Ascending aorta (tissue), 2 donors: ENCODE measurements around the gene ADGRV1. TPM values are rescaled to one million over a fixed set of nuclear protein-coding genes. Genes with fewer than 3 reads are reported as not detected.
"Not testable (repeated sequence)": the region's sequence is repeated elsewhere in the genome, so short reads cannot be mapped to it uniquely, and the experiment has no call there.

Experiments used
- DNase-seq, 2 donors: peaks; one replicate each; pipeline ENCODE4 v3.0.0-alpha.2; 2019; ENCODE audit warnings: low spot score in 2 of 2
- H3K27ac ChIP-seq, 2 donors: fragments of 200-600 bp; sonication (generic); one replicate each; pipeline ENCODE4 v1.5.1; 2016 to 2017; ENCODE audit warnings: mild to moderate bottlenecking in 1 of 2
- H3K27me3 ChIP-seq: fragments of 200-600 bp; sonication (generic); one replicate; pipeline ENCODE4 v1.5.1; 2017
- H3K36me3 ChIP-seq, 2 donors: fragments of 200-600 bp; sonication (generic); one replicate each; pipeline ENCODE4 v1.5.1; 2016
- H3K4me1 ChIP-seq, 2 donors: fragments of 200-600 bp; sonication (generic); one replicate each; pipeline ENCODE4 v1.5.1; 2016 to 2017; ENCODE audit warnings: mild to moderate bottlenecking in 1 of 2
- H3K4me3 ChIP-seq, 2 donors: fragments of 200-600 bp; sonication (generic); one replicate each; pipeline ENCODE4 v1.5.1; 2016 to 2017; ENCODE audit warnings: mild to moderate bottlenecking in 1 of 2
- H3K9me3 ChIP-seq, 2 donors: fragments of 200-600 bp; sonication (generic); one replicate each; pipeline ENCODE4 v1.5.1; 2016
- intact Hi-C: fragments of 100-400 bp; cut with DNase I; formaldehyde crosslinking; loops from one replicate; pipeline ENCODE4 v1.15.1; 2023
- total RNA-seq: library from RNA; depleted of rRNA; stranded (reverse); fragments of >200 nt; gene quantifications from one replicate; pipeline ENCODE4 v1.1.0, GENCODE V29; 2016
- TF ChIP-seq, protein P1 (sequence below), 3 experiments: fragments of 200-600 bp in 2 of 3; fragments of 450-650 bp in 1 of 3; sonication (generic) in 2 of 3; IDR thresholded peaks; one replicate each; pipeline ENCODE4 v1.5.1; 2016 to 2019; ENCODE audit warnings: antibody characterized with exemption in 3 of 3, mild to moderate bottlenecking in 1 of 3, moderate library complexity in 1 of 3

The ADGRV1 gene
- total RNA-seq, 1 donor from 2014 or later: 6.9 TPM

DNA sequence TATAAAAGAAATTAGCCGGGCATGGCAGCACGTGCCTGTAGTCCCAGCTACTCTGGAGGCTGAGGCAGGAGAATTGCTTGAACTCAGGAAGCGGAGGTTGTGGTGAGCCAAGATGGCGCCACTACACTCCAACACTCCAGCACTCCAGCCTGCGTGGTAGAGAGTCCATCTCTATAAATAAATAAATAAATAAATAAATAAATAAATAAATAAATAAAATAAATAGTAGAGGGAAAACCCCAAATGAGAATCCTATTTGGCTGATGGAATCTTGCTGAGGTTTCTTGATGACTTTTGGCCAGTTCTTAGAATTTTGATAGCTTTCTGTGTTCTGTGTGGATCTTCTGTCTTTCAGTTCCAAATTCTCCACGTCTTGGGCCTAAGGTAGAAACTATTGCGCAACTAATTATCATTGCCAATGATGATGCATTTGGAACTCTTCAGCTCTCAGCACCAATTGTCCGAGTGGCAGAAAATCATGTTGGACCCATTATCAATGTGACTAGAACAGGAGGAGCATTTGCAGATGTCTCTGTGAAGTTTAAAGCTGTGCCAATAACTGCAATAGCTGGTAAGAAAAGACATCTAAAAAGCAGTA lies 126.9 kb downstream of the ADGRV1 start:
- Histone ChIP-seq H3K4me3 (no peak overlapping the region), H3K27ac (no peak overlapping the region), H3K27me3 (no peaks in the 10 kb centered on the region), H3K36me3 (no peaks in the 10 kb centered on the region), H3K9me3 (no peaks in the 10 kb centered on the region), H3K4me1 (no peaks in the 10 kb centered on the region)
- intact Hi-C loops: no loop called here
- TF ChIP-seq, protein P1, sequence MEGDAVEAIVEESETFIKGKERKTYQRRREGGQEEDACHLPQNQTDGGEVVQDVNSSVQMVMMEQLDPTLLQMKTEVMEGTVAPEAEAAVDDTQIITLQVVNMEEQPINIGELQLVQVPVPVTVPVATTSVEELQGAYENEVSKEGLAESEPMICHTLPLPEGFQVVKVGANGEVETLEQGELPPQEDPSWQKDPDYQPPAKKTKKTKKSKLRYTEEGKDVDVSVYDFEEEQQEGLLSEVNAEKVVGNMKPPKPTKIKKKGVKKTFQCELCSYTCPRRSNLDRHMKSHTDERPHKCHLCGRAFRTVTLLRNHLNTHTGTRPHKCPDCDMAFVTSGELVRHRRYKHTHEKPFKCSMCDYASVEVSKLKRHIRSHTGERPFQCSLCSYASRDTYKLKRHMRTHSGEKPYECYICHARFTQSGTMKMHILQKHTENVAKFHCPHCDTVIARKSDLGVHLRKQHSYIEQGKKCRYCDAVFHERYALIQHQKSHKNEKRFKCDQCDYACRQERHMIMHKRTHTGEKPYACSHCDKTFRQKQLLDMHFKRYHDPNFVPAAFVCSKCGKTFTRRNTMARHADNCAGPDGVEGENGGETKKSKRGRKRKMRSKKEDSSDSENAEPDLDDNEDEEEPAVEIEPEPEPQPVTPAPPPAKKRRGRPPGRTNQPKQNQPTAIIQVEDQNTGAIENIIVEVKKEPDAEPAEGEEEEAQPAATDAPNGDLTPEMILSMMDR (IDR thresholded peaks at IDR 0.05): no peak
- DNase-seq: no peak

DNA sequence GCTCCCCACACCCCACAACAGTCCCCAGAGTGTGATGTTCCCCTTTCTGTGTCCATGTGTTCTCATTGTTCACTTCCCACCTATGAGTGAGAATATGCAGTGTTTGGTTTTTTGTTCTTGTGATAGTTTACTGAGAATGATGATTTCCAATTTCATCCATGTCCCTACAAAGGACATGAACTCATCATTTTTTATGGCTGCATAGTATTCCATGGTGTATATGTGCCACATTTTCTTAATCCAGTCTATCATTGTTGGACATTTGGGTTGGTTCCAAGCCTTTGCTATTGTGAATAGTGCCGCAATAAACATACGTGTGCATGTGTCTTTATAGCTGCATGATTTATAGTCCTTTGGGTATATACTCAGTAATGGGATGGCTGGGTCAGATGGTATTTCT lies 127.8 kb downstream of the ADGRV1 start:
- intact Hi-C loops, H3K27ac ChIP-seq, DNase-seq, H3K9me3 ChIP-seq, H3K36me3 ChIP-seq, H3K4me1 ChIP-seq, H3K4me3 ChIP-seq, H3K27me3 ChIP-seq: not testable (repeated sequence)

DNA sequence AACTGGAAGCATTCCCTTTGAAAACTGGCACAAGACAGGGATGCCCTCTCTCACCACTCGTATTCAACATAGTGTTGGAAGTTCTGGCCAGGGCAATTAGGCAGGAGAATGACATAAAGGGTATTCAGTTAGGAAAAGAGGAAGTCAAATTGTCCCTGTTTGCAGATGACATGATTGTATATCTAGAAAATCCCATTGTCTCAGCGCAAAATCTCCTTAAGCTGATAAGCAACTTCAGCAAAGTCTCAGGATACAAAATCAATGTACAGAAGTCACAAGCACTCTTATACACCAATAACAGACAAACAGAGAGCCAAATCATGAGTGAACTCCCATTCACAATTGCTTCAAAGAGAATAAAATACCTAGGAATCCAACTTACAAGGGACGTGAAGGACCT lies 128.9 kb downstream of the ADGRV1 start:
- H3K27ac ChIP-seq, intact Hi-C loops, H3K27me3 ChIP-seq, H3K36me3 ChIP-seq, H3K9me3 ChIP-seq, DNase-seq, H3K4me3 ChIP-seq, H3K4me1 ChIP-seq: not testable (repeated sequence)

DNA sequence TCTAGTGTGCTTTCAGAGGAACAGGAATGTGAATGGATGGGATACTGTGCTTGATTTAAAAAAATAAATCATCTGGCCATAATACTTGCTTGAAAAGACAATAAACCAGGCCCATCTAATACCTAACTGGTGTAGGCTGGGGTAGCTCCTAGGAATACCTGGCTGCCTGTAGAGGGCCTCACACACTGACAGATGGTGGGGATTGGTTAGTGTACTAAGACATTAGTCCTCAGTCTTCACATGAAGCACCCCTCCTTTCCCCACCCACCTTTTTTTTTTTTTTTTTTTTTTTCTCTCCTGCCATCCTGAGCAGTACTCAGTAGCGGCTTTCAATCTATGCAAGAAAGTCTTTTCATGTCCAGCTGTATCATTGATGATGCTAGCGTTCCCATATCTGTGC lies 130.5 kb downstream of the ADGRV1 start:
- H3K27ac ChIP-seq: no peak overlapping the region
- DNase-seq: no peak
- no peaks in the 10 kb centered on the region for H3K9me3 ChIP-seq
- no peak overlapping the region for H3K4me3 ChIP-seq
- H3K27me3 ChIP-seq: no peaks in the 10 kb centered on the region
- intact Hi-C loops: no loop called here
- no peaks in the 10 kb centered on the region for H3K4me1 ChIP-seq
- H3K36me3 ChIP-seq: no peaks in the 10 kb centered on the region
- TF ChIP-seq, protein P1 (IDR thresholded peaks at IDR 0.05): no peak

DNA sequence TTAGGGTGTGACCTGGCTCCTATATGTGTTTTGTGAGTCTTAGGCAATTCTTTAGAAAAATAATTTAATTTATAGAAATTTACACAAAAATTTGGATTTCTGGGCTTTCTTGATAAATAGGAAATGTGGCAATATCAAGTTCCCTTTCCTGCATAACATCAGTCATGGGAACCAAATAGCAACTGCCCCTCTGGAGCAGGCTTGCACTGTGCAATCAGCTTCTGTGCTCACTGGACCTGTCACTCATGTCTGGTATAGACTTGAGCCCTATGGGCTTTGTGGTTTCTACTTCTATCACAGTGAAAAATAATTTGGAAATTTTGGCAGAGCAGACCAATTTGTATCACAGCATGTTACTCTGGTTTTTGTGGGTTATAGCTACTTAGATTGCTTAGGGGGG lies 131.7 kb downstream of the ADGRV1 start:
- no peaks in the 10 kb centered on the region for H3K9me3 ChIP-seq
- H3K27me3 ChIP-seq: no peaks in the 10 kb centered on the region
- H3K27ac ChIP-seq: no peak overlapping the region
- DNase-seq: no peak
- no peaks in the 10 kb centered on the region for H3K36me3 ChIP-seq
- no peak overlapping the region for H3K4me3 ChIP-seq
- TF ChIP-seq, protein P1 (IDR thresholded peaks at IDR 0.05): no peak
- intact Hi-C loops: no loop called here
- H3K4me1 ChIP-seq: no peaks in the 10 kb centered on the region

DNA sequence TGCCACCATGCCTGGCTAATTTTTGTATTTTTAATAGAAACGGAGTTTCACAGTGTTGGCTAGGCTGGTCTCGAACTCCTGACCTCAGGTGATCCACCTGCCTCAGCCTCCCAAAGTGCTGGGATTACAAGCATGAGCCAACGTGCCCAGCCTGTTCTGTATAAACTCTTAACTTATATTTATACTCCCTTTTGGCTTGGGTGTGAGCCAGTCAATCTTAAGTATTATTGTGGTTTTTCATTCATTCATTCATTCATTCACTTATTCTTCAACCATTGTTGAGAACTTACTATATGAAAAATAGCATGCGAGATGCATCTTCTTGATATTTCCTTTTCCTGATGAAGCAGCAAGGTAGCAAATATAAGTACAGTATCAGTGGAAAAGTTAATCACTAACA lies 132.9 kb downstream of the ADGRV1 start:
- no peaks in the 10 kb centered on the region for H3K4me1 ChIP-seq
- DNase-seq: no peak
- no peaks in the 10 kb centered on the region for H3K36me3 ChIP-seq
- H3K27ac ChIP-seq: no peak overlapping the region
- intact Hi-C loops: no loop called here
- TF ChIP-seq, protein P1 (IDR thresholded peaks at IDR 0.05): no peak
- H3K27me3 ChIP-seq: no peaks in the 10 kb centered on the region
- H3K9me3 ChIP-seq: no peaks in the 10 kb centered on the region
- H3K4me3 ChIP-seq: no peak overlapping the region

DNA sequence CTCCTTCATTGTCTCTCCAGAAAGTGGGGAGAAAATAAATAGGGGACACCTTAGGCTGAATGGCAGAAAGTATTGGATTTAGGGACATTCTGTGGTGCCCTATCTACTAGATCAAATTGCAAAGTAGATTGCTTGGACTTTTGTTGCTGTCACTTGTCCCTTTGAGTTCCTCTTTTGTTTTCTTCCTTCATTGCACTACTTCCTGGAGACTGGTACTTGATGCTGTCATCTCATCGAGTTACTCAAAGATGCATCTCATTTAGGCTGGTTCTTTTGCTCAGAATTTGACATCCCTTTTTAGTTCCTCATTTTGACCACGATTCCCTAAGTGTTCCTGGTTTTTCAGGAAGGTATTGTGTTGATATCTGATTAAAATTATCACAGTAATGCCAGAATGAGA lies 137.6 kb downstream of the ADGRV1 start:
- no peaks in the 10 kb centered on the region for H3K4me1 ChIP-seq
- no peaks in the 10 kb centered on the region for H3K27me3 ChIP-seq
- TF ChIP-seq, protein P1 (IDR thresholded peaks at IDR 0.05): no peak
- no peak for DNase-seq
- no peaks in the 10 kb centered on the region for H3K36me3 ChIP-seq
- H3K4me3 ChIP-seq: no peak overlapping the region
- no peak overlapping the region for H3K27ac ChIP-seq
- intact Hi-C loops: no loop called here
- no peaks in the 10 kb centered on the region for H3K9me3 ChIP-seq
